OCI-LY1 (cell line): Measurements from ENCODE around the gene SLC17A2.

ENCODE experiments used
- H2AFZ ChIP-seq: fragments of 200-600 bp; sonication (generic), shearing (Covaris generic); 2 replicates; pipeline ENCODE4 v1.6.0; 2014; ENCODE audit warnings: antibody characterized with exemption, mild to moderate bottlenecking, low read length
- H3F3A ChIP-seq: fragments of 200-600 bp; sonication (generic), shearing (Covaris generic); 2 replicates; pipeline ENCODE4 v1.6.0; 2014; ENCODE audit warnings: mild to moderate bottlenecking, antibody characterized with exemption, low read length, moderate library complexity; ENCODE audit not compliant: insufficient read depth
- H3K27ac ChIP-seq: fragments of 200-600 bp; sonication (generic); 2 replicates; pipeline ENCODE4 v1.5.1; 2014; ENCODE audit warnings: low read length, mixed run types, mild to moderate bottlenecking, low read depth; ENCODE audit not compliant: poor library complexity, severe bottlenecking
- H3K27me3 ChIP-seq: fragments of 200-600 bp; sonication (generic); 2 replicates; pipeline ENCODE4 v1.6.0; 2014; ENCODE audit warnings: antibody characterized with exemption, mild to moderate bottlenecking, low read length, moderate library complexity; ENCODE audit not compliant: insufficient read depth
- H3K36me3 ChIP-seq: fragments of 200-600 bp; sonication (generic); 2 replicates; pipeline ENCODE4 v1.6.1; 2014; ENCODE audit warnings: mild to moderate bottlenecking, antibody characterized with exemption, low read length, moderate library complexity, mixed read lengths; ENCODE audit not compliant: insufficient read depth
- H3K4me1 ChIP-seq: fragments of 200-600 bp; sonication (generic); 2 replicates; pipeline ENCODE4 v1.5.1; 2014; ENCODE audit warnings: mild to moderate bottlenecking, low read length, moderate library complexity; ENCODE audit not compliant: insufficient read depth, severe bottlenecking
- H3K4me2 ChIP-seq: fragments of 200-600 bp; sonication (generic), shearing (Covaris generic); 2 replicates; pipeline ENCODE4 v1.6.1; 2014; ENCODE audit warnings: low read length
- H3K4me3 ChIP-seq: fragments of 200-600 bp; sonication (generic); 2 replicates; pipeline ENCODE4 v1.5.1; 2014; ENCODE audit warnings: low read length, low read depth, mild to moderate bottlenecking, mixed read lengths; ENCODE audit not compliant: poor library complexity, severe bottlenecking
- H3K79me2 ChIP-seq: fragments of 200-600 bp; shearing (Covaris generic); 2 replicates; pipeline ENCODE4 v1.6.1; 2016; ENCODE audit warnings: mixed run types, low read length, mixed read lengths; ENCODE audit not compliant: insufficient read depth
- H3K9ac ChIP-seq: fragments of 200-600 bp; sonication (generic), shearing (Covaris generic); 2 replicates; pipeline ENCODE4 v1.6.1; 2014; ENCODE audit warnings: mild to moderate bottlenecking, low read length, mixed read lengths
- H3K9me2 ChIP-seq: fragments of 200-600 bp; sonication (generic), shearing (Covaris generic); 2 replicates; pipeline ENCODE4 v1.6.1; 2014; ENCODE audit warnings: low read depth, mild to moderate bottlenecking, low read length, mixed read lengths
- H3K9me3 ChIP-seq: fragments of 200-600 bp; shearing (Covaris generic); 2 replicates; pipeline ENCODE4 v1.6.1; 2014; ENCODE audit warnings: low read length, mixed read lengths
- H4K20me1 ChIP-seq: fragments of 200-600 bp; sonication (generic), shearing (Covaris generic); 2 replicates; pipeline ENCODE4 v1.6.0; 2016; ENCODE audit warnings: mild to moderate bottlenecking, low read length; ENCODE audit not compliant: insufficient read depth
- EZH2 ChIP-seq: fragments of 200-600 bp; sonication (generic), shearing (Covaris generic); IDR thresholded peaks from 2 replicates; pipeline ENCODE4 v1.8.0; 2017; ENCODE audit warnings: borderline replicate concordance, mixed run types, mild to moderate bottlenecking, antibody characterized with exemption, low read length, moderate library complexity, mixed read lengths
- TF ChIP-seq, protein P1 (sequence below): fragments of 200-600 bp; sonication (generic), shearing (Covaris generic); IDR thresholded peaks from 2 replicates; pipeline ENCODE4 v1.5.1; 2017; ENCODE audit warnings: mild to moderate bottlenecking, antibody characterized with exemption, low read length, moderate library complexity, mixed read lengths

SLC17A2 gene

DNA sequence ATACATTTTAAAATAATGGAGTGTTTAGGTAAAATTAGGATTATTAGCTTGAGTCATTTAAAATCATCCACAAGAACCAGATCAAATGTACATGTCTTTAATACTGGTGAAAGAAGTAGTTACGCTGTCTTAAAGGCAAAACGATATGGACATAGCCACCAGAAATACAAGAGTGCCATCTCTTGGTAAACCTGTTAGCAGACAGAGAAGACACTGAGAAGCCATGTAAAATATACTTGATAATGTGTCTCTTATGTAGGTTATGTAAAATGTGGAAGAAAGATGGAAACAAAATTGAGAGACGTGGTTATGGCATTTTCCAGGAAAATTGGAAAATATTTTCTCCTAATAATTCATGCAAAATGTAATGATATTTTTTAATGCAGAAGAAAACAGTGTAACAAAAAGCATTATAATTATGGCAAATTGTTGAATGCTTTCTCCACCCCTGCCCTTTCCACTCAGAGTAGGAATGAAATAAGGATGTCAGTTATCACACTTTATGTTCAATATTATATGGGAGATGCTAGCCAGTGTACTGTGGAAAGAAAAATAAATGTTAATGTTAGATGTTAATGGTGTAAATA, 12.2 kb upstream of the SLC17A2 start:
- Histone ChIP-seq H3K36me3 (no peaks in the 10 kb centered on the region), H3K4me1 (no peaks in the 10 kb centered on the region), H3K79me2 (no peaks in the 10 kb centered on the region), H3K27me3 (no peaks in the 10 kb centered on the region; the same call in 1 of the 2 replicates), H3K9ac (no peak overlapping the region), H3K4me2 (no peak overlapping the region), H4K20me1 (no peaks in the 10 kb centered on the region), H3F3A (no peaks in the 10 kb centered on the region), H3K27ac (no peak overlapping the region), H2AFZ (no peak overlapping the region), H3K9me2 (no peaks in the 10 kb centered on the region), H3K4me3 (no peak overlapping the region), H3K9me3 (no peaks in the 10 kb centered on the region)
- TF ChIP-seq, protein P1, sequence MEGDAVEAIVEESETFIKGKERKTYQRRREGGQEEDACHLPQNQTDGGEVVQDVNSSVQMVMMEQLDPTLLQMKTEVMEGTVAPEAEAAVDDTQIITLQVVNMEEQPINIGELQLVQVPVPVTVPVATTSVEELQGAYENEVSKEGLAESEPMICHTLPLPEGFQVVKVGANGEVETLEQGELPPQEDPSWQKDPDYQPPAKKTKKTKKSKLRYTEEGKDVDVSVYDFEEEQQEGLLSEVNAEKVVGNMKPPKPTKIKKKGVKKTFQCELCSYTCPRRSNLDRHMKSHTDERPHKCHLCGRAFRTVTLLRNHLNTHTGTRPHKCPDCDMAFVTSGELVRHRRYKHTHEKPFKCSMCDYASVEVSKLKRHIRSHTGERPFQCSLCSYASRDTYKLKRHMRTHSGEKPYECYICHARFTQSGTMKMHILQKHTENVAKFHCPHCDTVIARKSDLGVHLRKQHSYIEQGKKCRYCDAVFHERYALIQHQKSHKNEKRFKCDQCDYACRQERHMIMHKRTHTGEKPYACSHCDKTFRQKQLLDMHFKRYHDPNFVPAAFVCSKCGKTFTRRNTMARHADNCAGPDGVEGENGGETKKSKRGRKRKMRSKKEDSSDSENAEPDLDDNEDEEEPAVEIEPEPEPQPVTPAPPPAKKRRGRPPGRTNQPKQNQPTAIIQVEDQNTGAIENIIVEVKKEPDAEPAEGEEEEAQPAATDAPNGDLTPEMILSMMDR: peak; percentile 85
- no peak for TF ChIP-seq EZH2

DNA sequence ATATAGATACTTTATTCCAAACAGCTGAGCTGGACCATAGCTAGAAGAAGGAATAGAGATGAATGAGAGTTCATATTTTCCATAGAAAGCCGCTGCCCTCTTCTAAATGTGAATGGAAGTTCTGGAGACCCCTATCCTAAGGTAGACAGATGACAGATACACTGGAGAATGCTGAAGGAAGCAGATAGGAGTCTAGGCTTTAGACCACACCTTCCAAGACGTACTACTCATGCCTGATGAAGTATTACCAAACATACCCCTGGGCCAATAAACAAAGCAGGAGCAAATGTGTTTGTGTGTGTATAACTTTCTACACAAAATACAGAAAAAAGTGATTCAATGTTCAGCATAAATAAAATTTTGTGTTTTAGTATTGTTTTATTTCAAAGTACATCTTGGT, 9.1 kb upstream of the SLC17A2 start:
- Histone ChIP-seq H3K9ac (no peak overlapping the region), H3K4me3 (no peak overlapping the region), H3K27me3 (no peaks in the 10 kb centered on the region), H3K27ac (no peak overlapping the region), H3K36me3 (no peaks in the 10 kb centered on the region), H3K4me1 (no peaks in the 10 kb centered on the region), H3K9me2 (no peaks in the 10 kb centered on the region), H3K79me2 (no peaks in the 10 kb centered on the region), H3K4me2 (no peak overlapping the region), H4K20me1 (no peaks in the 10 kb centered on the region), H3K9me3 (no peaks in the 10 kb centered on the region), H3F3A (no peaks in the 10 kb centered on the region), H2AFZ (no peak overlapping the region)
- TF ChIP-seq EZH2: no peak
- TF ChIP-seq, protein P1: no peak

DNA sequence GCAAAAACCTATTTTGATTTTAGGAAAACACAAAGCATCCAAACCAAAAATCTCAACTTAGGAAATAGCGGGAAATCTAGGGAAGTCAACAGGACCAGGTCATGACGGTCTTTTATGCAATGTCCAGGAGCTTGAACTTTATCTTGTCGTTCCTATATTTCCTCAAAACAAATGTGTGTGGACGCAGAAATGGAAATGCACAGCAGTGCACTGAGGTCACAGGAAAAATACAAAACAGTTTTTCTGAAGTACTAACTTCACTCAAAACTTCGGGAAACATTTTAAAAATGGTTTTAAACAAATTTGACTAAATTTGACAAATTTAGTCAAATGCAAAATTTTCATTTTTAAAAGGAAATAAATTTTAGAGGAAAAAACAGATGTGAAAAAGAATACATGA, 5.5 kb upstream of the SLC17A2 start:
- H3K4me1 ChIP-seq: no peaks in the 10 kb centered on the region
- H3K27me3 ChIP-seq: no peaks in the 10 kb centered on the region
- H2AFZ ChIP-seq: no peak overlapping the region
- H4K20me1 ChIP-seq: no peaks in the 10 kb centered on the region
- no peaks in the 10 kb centered on the region for H3K9me3 ChIP-seq
- TF ChIP-seq, protein P1: no peak
- TF ChIP-seq EZH2: no peak
- H3K27ac ChIP-seq: no peak overlapping the region
- no peak overlapping the region for H3K9ac ChIP-seq
- no peaks in the 10 kb centered on the region for H3F3A ChIP-seq
- no peaks in the 10 kb centered on the region for H3K79me2 ChIP-seq
- H3K36me3 ChIP-seq: no peaks in the 10 kb centered on the region
- H3K4me2 ChIP-seq: no peak overlapping the region
- H3K4me3 ChIP-seq: no peak overlapping the region
- H3K9me2 ChIP-seq: no peaks in the 10 kb centered on the region
